Measurements from ENCODE around the gene TST.

GRCh38 chr22:36977947-36978660 is 41.1 kb downstream of the TST start:
- TF ChIP-seq POLR2A (IDR thresholded peaks at IDR 0.05; ENCODE audit: low read length) (no peak), GATA1 (IDR thresholded peaks at IDR 0.05; ENCODE audit: low read depth, low read length) (no peak)
